Fibroblast of skin of back (primary cell): ENCODE results near the gene GLIPR1L1.

Source experiments
- DNase-seq: peaks from one replicate; pipeline ENCODE4 v3.0.0-alpha.2; 2013

The GLIPR1L1 gene

DNA sequence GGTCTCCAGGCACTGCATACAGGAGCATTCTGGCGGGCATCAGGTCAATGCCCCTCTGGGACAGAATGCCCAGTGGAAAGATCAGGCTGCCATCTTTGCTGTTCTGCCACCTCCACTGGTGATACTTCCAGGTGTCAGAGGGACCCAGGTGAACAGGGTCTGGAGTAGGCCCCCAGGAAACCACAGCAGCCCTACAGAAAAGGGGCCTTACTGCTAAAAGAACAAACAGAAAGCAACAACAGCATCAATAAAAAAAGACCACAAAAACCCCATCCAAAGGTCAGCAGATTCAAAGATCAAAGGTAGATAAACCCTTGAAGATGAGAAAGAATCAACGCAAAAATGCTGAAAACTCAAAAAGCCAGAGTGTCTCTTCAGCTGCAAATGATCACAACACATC lies 15.9 kb downstream of the GLIPR1L1 start:
- DNase-seq = no peak

DNA sequence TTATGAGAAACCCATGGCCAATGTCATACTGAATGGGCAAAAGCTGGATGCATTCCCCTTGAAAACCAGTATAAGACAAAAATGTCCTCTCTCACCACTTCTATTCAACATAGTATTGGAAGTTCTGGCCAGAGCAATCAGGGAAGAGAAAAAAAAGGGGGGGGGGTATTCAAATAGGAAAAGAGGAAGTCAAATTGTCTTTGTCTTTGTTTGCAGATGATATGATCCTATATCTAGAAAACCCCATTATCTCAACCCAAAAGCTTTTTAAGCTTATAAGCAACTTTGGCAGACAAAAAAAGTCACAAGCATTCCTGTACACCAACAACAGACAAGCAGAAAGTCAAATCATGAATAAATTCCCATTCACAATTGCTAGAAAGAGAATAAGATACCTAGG lies 19.5 kb downstream of the GLIPR1L1 start:
- no peak for DNase-seq

DNA sequence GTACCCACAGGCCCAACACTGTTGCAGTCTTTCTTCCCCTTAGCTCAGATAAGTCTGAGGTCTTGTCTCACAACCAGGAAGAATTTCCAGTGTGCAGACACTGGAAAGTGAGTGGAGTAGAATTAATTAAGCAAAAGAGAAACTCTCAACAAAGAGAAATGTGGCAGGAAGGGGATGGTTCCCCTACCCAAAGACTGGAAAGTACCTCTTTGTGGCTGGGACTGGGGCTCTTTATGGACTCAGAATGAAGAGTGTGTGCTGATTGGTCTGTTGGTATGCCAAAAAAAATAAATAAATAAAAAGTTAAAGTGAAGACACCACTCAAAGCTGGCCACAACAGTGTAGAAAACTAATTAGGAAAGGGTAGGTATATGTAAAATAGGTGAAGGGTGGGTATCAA lies 26.4 kb downstream of the GLIPR1L1 start:
- DNase-seq = no peak

DNA sequence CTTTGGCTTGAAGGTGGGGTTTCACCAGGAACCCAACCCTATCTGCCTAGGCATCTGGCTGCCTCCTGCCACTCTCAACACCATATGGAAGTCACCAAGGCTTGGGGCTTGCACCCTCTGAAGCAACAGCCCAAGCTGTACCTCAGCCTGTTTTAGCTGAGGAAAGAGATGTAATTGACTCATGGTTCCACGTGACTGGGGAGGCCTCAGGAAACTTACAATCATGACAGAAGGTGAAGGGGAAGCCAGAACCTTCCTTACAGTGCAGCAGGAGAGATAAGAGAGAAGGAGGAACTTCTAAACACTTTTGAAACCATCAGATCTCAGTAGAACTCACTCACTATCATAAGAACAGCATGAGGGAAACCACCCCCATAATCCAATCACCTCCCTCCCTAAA lies 26.9 kb downstream of the GLIPR1L1 start:
- DNase-seq = no peak

DNA sequence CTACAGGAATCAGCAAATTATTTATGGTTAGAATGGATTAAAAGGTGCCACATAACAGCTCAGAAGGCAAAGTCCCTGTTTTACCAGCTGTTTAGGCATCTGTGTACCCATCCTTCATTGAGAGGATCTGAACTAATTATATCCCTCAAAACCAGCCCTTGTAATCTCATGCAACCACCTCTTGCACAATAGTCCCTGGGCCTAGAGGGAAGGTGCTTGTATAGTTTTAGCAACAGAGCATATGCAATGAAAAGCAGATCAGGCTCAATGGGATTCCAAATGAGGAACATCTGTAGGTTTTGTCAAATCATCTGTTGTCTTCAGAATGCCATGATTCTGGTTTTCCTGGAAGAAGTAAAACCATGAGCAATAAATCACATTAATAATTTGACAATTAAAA lies 30.4 kb downstream of the GLIPR1L1 start:
- DNase-seq = no peak

DNA sequence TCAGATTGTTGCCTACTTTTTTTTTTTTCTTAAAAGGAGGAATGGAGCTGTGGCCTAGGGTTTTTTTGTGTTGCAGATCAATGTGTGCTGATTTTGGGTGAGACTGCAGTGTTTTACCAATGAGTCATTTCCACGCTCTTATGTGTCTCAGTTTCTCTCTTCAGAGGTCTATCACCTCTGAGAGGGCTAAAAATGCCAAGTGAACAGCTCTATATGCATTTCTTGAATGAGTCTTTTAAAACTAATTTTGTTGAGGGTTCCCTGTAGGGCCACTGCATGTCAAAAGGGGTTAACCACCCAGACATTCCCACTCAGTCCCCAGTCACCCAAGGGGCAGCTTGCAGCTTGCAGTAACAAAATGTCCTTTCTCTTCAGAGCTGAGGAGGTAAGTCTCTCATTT lies 32.2 kb downstream of the GLIPR1L1 start:
- DNase-seq = peak; percentile 15

DNA sequence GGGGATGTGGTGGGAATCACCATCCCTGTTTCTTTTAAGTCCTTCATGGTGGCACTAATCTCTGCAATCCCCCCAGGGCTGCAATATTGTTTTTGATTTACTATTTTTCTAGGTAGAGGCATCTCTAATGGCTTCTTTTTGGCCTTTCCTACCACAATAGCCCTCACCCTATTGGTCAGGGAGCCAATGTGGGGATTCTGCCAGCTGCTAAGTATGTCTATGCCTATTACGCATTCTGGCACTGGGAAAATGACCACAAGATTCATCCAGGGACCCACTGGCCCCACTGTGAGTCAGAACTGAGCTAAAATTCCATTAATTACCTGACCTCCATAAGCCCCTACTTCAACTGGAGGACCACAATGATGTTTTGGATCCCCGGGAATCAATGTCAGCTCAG lies 40.5 kb downstream of the GLIPR1L1 start:
- DNase-seq = no peak

DNA sequence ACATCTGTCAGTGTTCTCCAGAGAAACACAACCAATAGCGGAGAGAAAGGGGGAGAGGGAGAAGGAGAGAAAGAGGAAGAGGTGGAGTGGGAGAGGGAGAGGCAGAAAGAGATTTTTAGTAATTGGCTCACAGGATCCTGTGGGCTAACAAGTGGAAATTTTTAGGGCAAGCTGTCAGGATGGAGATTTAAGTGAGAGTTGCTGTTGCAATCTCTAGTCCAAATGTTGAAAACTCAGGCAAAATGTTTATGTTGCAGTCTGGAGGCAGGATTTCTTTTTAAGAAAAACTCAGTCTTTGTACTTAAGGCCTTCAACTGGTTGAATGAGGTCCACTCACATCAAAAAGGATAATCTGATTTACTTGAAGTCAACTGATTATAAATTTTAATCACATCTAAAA lies 43.9 kb downstream of the GLIPR1L1 start:
- DNase-seq = no peak

DNA sequence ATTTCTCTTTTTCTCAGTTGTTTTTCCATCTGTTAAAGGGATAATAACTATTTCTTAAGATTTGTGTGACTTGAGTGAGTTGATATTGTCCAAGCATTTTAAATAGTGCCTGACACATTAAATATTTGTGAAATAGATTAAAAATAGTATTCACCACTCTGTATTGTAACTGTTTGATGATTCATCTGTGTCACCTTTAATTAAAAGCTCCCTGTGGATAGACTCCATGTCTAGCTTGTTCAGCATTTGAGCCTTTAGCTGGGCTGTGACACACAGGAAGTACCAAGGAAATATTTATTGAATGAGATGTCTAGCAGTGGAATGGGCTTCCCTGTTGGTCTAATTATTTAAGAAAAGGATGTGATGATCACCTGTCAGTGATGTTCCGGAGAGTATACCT lies 54.6 kb downstream of the GLIPR1L1 start:
- peak; percentile 78 for DNase-seq

DNA sequence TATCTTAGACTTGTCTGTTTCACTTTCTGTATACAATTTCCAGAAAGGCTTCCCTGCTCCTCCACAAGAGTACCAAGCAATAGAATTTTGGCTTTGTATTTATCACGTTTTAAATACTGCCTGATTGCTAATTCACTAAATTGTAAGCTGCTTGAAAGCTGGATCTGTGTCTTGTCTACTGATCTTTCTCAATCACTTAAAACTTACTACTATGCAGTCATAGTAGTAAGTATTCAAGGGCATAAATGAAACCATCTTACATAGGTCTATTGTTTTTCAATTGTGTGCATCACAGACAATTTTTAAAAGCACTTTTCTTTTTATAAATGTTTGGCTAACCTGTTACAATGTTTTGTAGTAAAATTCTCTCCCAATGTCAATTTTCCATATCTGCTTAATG lies 55.2 kb downstream of the GLIPR1L1 start:
- DNase-seq = no peak

DNA sequence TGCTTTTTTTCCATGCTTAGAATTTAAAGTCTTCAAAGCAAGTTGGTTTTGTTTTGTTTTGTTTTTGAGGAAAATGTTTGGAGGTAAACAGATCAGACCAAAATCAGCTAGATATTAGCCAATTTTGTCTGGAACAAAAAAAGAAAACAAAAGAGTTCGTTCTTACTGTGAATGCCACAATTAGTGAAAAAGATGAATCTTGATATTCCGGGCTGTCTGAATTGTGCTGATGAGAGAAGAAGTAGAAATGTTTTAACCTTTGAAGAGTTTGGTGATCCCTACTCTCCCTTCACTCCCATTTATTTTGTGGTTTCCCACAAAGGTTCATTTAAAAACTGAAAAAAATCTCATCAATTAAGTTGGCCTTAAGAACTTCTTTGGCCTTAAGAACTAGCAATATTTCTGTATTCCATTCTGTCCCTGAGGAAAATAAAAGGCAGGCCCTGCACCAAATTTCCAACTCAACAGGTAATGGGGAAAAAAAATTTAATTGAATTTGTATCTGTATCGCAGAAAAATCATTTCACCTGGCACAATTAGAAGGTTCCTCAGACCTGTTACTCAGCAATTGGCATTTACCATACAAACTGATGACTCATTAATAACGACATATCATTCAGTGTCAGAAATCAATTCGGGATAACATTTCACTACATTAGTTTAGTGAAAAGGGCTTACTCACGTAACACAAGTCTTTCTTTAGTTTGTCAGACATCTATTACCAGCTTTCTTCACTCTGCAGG lies 55.9 kb downstream of the GLIPR1L1 start:
- no peak for DNase-seq

DNA sequence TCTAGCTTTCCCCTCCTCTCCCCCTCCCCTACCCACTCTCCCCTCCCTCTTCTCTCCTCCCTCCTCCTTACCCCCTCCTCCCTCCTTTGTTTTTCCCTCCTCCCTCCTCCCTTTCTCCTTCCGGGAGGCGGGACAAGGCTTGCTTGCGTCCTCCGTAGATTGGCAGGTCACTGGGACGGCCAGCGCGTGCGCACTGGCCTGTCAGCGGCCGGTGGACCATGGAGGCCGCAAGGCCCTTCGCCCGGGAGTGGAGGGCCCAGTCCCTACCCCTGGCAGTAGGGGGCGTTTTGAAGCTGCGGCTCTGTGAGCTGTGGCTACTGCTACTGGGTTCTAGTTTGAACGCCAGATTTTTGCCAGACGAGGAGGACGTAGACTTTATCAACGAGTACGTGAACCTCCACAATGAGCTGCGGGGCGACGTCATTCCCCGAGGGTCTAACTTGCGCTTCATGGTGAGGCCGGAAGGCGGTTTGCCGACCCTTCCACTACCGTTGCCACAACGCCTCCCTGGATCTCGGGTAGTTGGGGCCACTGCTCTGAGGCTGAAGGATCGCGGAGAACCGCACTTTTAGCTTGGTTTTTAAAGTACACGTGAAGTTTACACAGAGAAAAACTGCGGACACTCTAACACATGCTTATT lies 56.5 kb downstream of the GLIPR1L1 start, which contains the start of gene GLIPR1L2:
TSS of gene GLIPR1L2 (plus strand) at position 191 of the 640 bp plus-strand sequence. CDS start at position 219, 28 bp downstream.
- peak; percentile 96 for DNase-seq

DNA sequence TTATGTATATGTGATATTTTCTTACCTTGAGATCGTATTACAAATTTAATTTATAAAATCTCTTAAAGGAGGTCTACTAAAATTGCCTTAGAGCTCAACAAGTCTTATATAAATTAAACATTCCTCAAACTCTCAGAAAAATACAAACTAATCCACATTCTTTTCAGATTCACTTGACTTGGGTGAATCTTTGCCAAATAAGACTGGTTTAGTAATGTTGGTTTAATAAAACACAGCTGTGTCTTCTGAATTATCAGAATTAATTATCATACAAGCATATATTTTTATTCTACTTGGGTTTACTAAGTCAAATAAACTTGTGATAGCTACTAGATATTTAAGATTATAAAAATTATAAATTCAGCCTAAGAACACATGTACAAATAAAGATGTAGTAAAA lies 69.8 kb downstream of the GLIPR1L1 start:
- DNase-seq = no peak

DNA sequence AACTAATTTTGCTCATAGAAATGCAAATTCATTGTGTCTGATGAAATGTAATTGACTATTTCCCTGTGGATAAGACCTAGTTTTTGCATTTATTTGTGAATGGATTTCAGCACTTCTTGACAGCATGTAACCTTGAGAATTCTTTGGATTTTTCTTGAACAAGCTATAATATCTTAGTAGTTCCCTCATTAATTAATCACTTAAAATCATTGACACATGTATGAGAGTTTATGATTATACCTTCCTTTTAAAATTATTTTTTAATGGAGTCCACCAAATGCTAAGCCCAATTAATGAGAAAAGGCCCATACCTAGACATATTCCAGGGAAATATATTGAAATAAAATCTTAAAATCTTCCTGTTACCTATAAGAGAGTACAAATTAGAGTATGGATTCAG lies 73.2 kb downstream of the GLIPR1L1 start:
- no peak for DNase-seq

DNA sequence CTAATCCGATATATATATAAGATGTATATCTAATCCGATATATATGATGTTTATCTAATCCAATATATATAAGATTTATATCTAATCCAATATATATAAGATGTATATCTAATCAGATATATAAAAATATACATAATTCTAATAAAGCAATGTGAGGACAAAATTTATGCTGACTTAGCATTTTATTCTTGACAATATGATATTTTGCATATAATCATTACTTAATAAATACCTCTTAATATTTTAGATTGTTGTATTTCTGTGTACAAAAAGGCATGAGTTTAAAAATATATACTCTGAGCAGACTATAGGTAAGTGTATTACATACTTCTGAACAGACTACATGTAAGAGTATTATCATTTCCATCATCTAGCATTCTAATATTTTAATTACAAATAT lies 75.4 kb downstream of the GLIPR1L1 start:
- DNase-seq = no peak

DNA sequence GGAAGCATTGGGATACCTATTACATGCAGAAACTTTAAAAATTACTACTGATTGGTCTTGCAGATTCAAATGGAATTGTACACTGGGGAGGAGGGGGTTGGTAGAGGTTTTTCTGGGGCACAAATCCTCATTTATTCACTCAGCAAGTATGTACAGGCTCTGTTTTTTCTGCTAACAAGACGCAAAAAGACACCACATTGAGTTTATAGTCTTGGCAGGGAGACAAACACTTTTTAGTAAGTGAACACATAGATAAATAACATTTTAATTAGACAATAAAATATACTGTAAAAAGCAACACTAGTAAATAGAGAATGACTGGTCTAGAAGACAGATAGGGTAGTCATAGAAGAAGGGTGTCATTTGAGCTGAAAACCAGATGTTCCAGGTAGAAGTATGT lies 80.2 kb downstream of the GLIPR1L1 start:
- DNase-seq = no peak

DNA sequence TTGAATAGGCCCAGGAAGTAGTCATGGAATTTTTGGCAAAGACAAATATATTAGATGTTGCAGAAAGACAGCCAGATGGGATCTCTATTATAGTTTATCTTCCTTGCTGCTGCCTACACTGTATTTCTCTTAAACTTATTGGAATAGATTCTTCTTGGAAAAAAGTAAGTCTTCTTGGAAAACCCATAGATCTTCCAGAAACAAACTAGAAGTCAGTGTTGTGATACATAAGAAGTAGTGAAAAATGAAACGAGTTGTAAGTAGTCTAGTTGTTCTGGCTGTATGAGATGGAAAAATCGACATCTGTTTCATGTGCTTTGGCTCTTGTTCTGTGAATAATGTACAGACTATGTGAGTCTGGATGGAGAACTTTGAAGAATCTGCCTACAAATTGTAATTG lies 85.4 kb downstream of the GLIPR1L1 start:
- no peak for DNase-seq
